Measurements from ENCODE around the gene WEE1. TPM values are rescaled to one million over a fixed set of nuclear protein-coding genes. Genes with fewer than 3 reads are reported as not detected.

Gene WEE1
- polyA plus RNA-seq, 1 experiment = 44.8 TPM

GRCh38 chr11:9581556-9582161 lies 8.2 kb downstream of the WEE1 start:
- Histone ChIP-seq H3K9me3 (ENCODE audit: control insufficient read depth, insufficient read depth, low read length) (no peaks in the 10 kb centered on the region), H3K27ac (ENCODE audit: low read depth, low read length) (no peak overlapping the region), H3K4me3 (ENCODE audit: low read depth, low read length) (no peak overlapping the region), H3K27me3 (ENCODE audit: control insufficient read depth, insufficient read depth, low read length) (no peaks in the 10 kb centered on the region)
- CTCF ChIA-PET = no interaction called here
- no peak for DNase-seq (ENCODE audit: low read depth, low spot score)
- POLR2A ChIA-PET = no interaction called here
- no peak for TF ChIP-seq CTCF (IDR thresholded peaks at IDR 0.05; ENCODE audit: low read depth, low read length)

DNA sequence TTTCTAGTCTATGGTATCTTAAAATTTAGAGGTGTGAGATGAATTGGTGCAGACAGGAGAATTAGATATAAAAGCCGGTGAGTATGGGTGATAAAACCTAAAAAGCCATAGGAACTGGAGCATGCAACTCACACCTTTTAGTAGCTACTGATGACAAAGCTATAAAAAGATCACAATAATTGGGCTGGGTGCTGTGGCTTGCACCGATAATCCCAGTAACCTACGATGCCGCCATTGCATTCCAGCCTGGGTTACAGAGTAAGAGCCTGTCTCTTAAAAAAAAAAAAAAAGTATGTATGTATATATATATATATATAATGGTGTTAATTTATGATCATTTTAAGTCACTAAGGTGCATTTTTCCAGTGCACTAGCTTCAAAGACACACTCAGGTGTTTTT lies 17.2 kb downstream of the WEE1 start:
- CTCF ChIA-PET = no interaction called here
- Histone ChIP-seq H3K27ac (ENCODE audit: low read depth, low read length) (no peak overlapping the region), H3K27me3 (ENCODE audit: control insufficient read depth, insufficient read depth, low read length) (no peaks in the 10 kb centered on the region), H3K9me3 (ENCODE audit: control insufficient read depth, insufficient read depth, low read length) (no peaks in the 10 kb centered on the region), H3K4me3 (ENCODE audit: low read depth, low read length) (no peak overlapping the region)
- TF ChIP-seq CTCF (IDR thresholded peaks at IDR 0.05; ENCODE audit: low read depth, low read length) = no peak
- POLR2A ChIA-PET = interaction anchor here (0.7 kb wide), 2 partner anchors 17 to 718 kb away, joined by 3 to 6 read pairs; no protein-coding TSS in a partner anchor
- no peak for DNase-seq (ENCODE audit: low read depth, low spot score)

- no peaks in the 10 kb centered on the region for H3K27me3 ChIP-seq (ENCODE audit: control insufficient read depth, insufficient read depth, low read length)
- CTCF ChIA-PET = no interaction called here
These were observed 21.0 kb downstream of the WEE1 start for GRCh38 chr11:9594267-9595046.

GRCh38 chr11:9596926-9597464 lies 23.5 kb downstream of the WEE1 start:
- no peak for DNase-seq (ENCODE audit: low read depth, low spot score)
- Histone ChIP-seq H3K4me3 (ENCODE audit: low read depth, low read length) (no peak overlapping the region), H3K27me3 (ENCODE audit: control insufficient read depth, insufficient read depth, low read length) (no peaks in the 10 kb centered on the region), H3K9me3 (ENCODE audit: control insufficient read depth, insufficient read depth, low read length) (no peaks in the 10 kb centered on the region), H3K27ac (ENCODE audit: low read depth, low read length) (no peak overlapping the region)
- ChIA-PET POLR2A (interaction anchor here (1.3 kb wide), 1 partner anchor 24 kb away, joined by 3 read pairs; the partner anchor contains the start of gene WEE1), CTCF (interaction anchor here (1.2 to 1.9 kb wide), 3 partner anchors 10 to 62 kb away, joined by 3 to 5 read pairs (median 4); no protein-coding TSS in a partner anchor)
- TF ChIP-seq CTCF (IDR thresholded peaks at IDR 0.05; ENCODE audit: low read depth, low read length) = no peak

More at GRCh38 chr11:9594267-9595046, 21.0 kb downstream of the WEE1 start:
- Histone ChIP-seq H3K9me3 (ENCODE audit: control insufficient read depth, insufficient read depth, low read length) (no peaks in the 10 kb centered on the region), H3K4me3 (ENCODE audit: low read depth, low read length) (no peak overlapping the region), H3K27ac (ENCODE audit: low read depth, low read length) (no peak overlapping the region)
- POLR2A ChIA-PET = no interaction called here
- no peak for DNase-seq (ENCODE audit: low read depth, low spot score)
- TF ChIP-seq CTCF (IDR thresholded peaks at IDR 0.05; ENCODE audit: low read depth, low read length) = no peak

DNA sequence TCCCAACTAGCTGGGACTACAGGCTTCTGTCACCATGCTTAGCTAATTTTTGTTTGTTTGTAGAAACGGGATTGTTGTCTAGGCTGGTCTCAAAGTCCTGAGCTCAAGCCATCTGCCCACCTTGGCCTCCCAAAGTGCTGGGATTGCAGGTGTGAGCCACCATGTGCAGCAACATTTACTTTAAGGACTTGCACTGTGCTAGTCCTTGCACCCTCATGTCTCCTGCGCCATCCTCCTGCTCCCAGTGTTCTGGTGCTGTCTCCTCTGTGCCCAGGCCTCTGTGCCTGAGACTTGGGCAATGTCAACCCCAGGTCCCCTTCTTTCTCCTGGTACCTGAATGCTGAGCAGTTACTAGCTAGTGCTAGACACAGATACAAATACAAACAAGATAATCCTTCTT lies 26.7 kb downstream of the WEE1 start:
- no peak overlapping the region for H3K27ac ChIP-seq (ENCODE audit: low read depth, low read length)
- no peaks in the 10 kb centered on the region for H3K9me3 ChIP-seq (ENCODE audit: control insufficient read depth, insufficient read depth, low read length)
- H3K4me3 ChIP-seq (ENCODE audit: low read depth, low read length) = no peak overlapping the region
- no peak for DNase-seq (ENCODE audit: low read depth, low spot score)
- TF ChIP-seq CTCF (IDR thresholded peaks at IDR 0.05; ENCODE audit: low read depth, low read length) = no peak
- ChIA-PET POLR2A (interaction anchor here (1.5 kb wide), 1 partner anchor 13 kb away, joined by 6 read pairs; no protein-coding TSS in a partner anchor), CTCF (interaction anchor here (1.9 kb wide), 1 partner anchor 13 kb away, joined by 8 read pairs; no protein-coding TSS in a partner anchor)
- no peaks in the 10 kb centered on the region for H3K27me3 ChIP-seq (ENCODE audit: control insufficient read depth, insufficient read depth, low read length)
